ENCODE results near the gene DAZAP2. TPM values are rescaled to one million over a fixed set of nuclear protein-coding genes. Genes with fewer than 3 reads are reported as not detected.

Gene DAZAP2
- total RNA-seq, 2 donors from 2014 or later = 208 to 344 TPM

DNA sequence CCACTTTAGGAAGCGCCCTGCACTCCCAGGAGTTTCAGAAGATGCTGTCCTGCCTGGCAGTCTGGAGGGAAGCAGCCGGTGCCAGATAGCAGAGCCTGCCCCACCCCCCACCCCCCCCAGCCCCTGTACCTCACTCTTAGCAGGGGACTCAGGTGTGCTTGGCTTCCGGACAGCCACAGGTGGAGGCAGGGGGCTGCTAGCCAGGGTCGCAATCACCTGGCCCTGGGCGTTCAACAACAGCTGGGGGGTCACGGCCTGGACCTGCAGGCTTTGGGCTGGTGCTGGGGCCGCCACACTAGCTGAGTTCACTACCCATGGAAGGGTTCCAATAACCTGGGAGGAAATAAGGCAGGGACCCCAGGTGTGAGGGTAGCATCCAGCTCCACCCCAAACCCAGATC lies 42.8 kb upstream of the DAZAP2 start:
- Histone ChIP-seq H3K4me1 (ENCODE audit: control insufficient read depth in 1 of 2, low read depth in 2 of 2) (no peaks in the 10 kb centered on the region), H3K27me3 (replicated peaks; ENCODE audit: insufficient read depth) (no peaks in the 10 kb centered on the region), H3K9me3 (no peaks in the 10 kb centered on the region), H3K4me3 (no peak overlapping the region), H3K36me3 (peaks cover 13% of the 10 kb centered on the region), H3K27ac (no peak overlapping the region)
- TF ChIP-seq, protein P1, sequence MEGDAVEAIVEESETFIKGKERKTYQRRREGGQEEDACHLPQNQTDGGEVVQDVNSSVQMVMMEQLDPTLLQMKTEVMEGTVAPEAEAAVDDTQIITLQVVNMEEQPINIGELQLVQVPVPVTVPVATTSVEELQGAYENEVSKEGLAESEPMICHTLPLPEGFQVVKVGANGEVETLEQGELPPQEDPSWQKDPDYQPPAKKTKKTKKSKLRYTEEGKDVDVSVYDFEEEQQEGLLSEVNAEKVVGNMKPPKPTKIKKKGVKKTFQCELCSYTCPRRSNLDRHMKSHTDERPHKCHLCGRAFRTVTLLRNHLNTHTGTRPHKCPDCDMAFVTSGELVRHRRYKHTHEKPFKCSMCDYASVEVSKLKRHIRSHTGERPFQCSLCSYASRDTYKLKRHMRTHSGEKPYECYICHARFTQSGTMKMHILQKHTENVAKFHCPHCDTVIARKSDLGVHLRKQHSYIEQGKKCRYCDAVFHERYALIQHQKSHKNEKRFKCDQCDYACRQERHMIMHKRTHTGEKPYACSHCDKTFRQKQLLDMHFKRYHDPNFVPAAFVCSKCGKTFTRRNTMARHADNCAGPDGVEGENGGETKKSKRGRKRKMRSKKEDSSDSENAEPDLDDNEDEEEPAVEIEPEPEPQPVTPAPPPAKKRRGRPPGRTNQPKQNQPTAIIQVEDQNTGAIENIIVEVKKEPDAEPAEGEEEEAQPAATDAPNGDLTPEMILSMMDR (IDR thresholded peaks at IDR 0.05) = no peak
- DNase-seq (ENCODE audit: low spot score) = no peak
- ATAC-seq (ENCODE audit: insufficient number of reproducible peaks, low FRiP score, low read depth) = no peak

DNA sequence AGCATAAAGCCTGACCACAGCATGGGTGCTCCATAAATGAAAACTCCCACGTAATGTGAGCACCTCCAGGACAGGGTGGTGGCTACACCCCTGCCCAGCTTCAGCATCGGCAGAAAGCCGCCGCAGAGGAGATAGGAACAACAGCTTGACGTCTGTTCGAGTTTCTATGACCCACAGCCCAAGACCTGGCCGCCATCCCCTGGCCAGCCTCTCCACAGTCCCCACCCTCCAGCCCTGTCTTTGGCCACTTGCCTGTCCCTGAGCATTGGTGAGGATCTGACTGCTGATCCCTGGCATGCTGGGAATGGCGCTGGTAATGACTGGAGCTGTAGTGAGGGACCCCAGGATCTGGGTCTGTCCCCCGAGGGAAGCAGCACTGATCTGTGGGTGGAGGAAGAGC lies 42.1 kb upstream of the DAZAP2 start:
- H3K4me1 ChIP-seq (ENCODE audit: control insufficient read depth in 1 of 2, low read depth in 2 of 2) = no peaks in the 10 kb centered on the region
- no peaks in the 10 kb centered on the region for H3K9me3 ChIP-seq
- DNase-seq (ENCODE audit: low spot score) (no peak), ATAC-seq (ENCODE audit: insufficient number of reproducible peaks, low FRiP score, low read depth) (no peak)
- no peaks in the 10 kb centered on the region for H3K27me3 ChIP-seq (replicated peaks; ENCODE audit: insufficient read depth)
- no peak overlapping the region for H3K27ac ChIP-seq
- H3K36me3 ChIP-seq = peaks cover 6% of the 10 kb centered on the region
- TF ChIP-seq, protein P1 (IDR thresholded peaks at IDR 0.05) = no peak
- no peak overlapping the region for H3K4me3 ChIP-seq

DNA sequence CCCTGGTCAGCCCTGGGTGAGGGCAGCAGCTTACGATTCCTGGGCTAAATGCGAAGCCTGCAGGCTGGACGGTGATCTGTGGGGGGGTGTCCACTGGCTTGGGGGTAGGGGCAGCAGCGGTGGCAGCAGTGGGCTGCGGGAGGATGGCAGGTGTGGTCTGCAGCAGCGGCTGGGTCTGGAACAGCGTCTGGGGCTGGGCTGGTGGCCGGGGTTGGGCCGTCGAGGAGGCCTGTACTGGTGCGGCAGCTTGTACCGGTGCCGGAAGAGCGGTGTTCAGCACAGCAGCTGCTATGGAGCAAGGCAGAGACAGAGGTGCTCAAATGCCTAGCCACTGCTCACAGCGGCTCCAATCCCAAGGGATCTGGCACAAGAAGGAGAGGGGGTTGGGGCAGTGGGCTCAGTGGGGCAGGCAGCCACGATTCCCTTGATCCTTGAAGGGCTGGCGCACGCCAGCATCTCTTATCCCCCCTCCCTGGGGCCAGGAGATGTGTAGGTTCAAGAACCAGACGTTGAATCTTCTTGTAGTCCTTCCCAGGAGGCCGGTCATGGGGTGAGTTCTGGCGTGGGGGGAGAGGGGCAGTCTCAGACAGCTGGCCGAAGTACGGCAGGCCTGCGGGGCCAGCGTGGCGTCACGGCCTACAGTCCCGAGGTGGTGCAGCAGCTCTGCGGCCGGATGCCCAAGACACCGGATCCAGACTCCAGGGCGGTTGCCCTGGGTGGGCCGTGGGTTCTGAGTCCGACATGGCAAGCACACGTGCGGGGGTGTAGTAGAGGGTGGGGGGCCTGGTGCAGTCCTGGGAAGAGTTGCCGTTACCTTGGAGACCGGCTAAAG lies 40.7 kb upstream of the DAZAP2 start:
- ATAC-seq (ENCODE audit: insufficient number of reproducible peaks, low FRiP score, low read depth) = no peak
- peaks cover 6% of the 10 kb centered on the region for H3K36me3 ChIP-seq

DNA sequence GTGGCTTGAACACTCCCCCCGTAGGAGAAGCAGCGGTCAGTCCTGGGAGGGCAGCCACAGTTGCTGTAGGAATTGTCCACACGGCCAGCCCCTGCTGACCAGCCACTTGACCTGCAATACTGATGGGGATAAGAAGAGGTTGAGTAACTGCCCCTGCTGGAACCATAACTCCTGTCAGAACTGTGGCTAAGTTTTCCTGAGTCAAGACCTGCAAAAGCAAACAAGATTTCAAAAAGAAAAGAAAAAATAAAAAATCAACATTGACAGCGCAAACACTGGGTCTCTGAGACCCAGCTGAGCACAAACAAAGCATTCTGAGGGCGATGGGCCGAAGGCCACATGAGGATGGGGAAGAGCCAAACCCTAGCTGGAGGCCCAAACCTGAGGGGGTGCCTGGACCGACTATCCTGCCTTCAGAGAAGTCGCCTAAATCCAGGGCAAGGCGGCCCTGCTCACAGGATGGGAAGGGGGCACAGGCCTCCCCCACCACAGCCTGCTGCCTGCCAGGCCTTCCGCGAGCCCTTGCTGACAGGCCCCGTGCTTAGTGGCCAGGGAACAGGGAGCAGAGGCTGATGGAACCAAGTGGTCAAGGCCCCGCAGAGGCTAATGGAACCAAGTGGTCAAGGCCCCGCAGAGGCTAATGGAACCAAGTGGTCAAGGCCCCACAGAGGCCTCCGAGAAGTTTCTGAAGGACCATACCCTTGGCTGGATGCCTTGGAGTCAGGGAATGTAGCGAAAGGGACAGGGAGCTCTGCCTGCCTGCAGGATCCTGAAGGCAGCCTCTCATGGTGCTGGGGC lies 39.9 kb upstream of the DAZAP2 start:
- ATAC-seq (ENCODE audit: insufficient number of reproducible peaks, low FRiP score, low read depth) (no peak), DNase-seq (ENCODE audit: low spot score) (no peak)
- no peak overlapping the region for H3K4me3 ChIP-seq
- no peaks in the 10 kb centered on the region for H3K4me1 ChIP-seq (ENCODE audit: control insufficient read depth in 1 of 2, low read depth in 2 of 2)
- peaks cover 6% of the 10 kb centered on the region for H3K36me3 ChIP-seq
- TF ChIP-seq, protein P1 (IDR thresholded peaks at IDR 0.05) = no peak
- no peak overlapping the region for H3K27ac ChIP-seq
- H3K9me3 ChIP-seq = no peaks in the 10 kb centered on the region
- no peaks in the 10 kb centered on the region for H3K27me3 ChIP-seq (replicated peaks; ENCODE audit: insufficient read depth)

More for the DNA sequence above, 40.7 kb upstream of the DAZAP2 start:
- H3K4me1 ChIP-seq (ENCODE audit: control insufficient read depth in 1 of 2, low read depth in 2 of 2) = no peaks in the 10 kb centered on the region
- H3K9me3 ChIP-seq = no peaks in the 10 kb centered on the region
- no peak overlapping the region for H3K27ac ChIP-seq
- no peak overlapping the region for H3K4me3 ChIP-seq
- H3K27me3 ChIP-seq (replicated peaks; ENCODE audit: insufficient read depth) = no peaks in the 10 kb centered on the region
- DNase-seq (ENCODE audit: low spot score) = no peak
- TF ChIP-seq, protein P1 (IDR thresholded peaks at IDR 0.05) = no peak

DNA sequence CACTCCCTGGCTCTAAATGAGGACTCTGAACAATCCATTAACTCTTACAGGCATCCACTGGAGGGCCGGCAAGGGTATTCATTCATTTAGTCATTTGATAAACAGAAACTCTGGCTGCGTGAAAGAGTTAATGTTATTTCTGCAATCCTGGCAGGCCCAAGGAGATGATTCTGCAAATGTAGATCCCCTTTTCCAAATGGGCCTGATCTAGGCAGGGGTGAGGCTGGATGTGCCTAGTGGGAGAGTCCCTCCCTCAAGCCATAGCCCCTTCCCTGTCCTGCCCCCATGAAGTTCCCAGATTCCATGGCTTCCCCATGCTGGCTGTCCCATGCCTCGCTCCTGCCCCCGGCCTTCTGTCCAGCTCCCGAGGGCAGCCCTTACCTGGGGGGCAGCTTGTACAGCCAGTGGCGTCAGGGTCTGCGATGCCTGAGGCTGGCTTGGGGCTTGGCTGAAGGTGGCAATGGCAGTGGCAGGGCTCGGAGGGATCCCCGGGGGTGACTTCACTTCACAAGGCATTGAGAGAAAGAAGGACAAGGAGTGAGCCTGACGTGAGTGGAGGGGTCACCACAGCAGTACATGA lies 39.2 kb upstream of the DAZAP2 start:
- Histone ChIP-seq H3K9me3 (no peaks in the 10 kb centered on the region), H3K36me3 (peaks cover 6% of the 10 kb centered on the region), H3K27me3 (replicated peaks; ENCODE audit: insufficient read depth) (no peaks in the 10 kb centered on the region), H3K4me3 (no peak overlapping the region), H3K27ac (no peak overlapping the region), H3K4me1 (ENCODE audit: control insufficient read depth in 1 of 2, low read depth in 2 of 2) (no peaks in the 10 kb centered on the region)
- DNase-seq (ENCODE audit: low spot score) (no peak), ATAC-seq (ENCODE audit: insufficient number of reproducible peaks, low FRiP score, low read depth) (no peak)
- TF ChIP-seq, protein P1 (IDR thresholded peaks at IDR 0.05) = no peak
